CD14-positive monocyte (primary cell): Measurements from ENCODE around the gene ANP32B. TPM values are rescaled to one million over a fixed set of nuclear protein-coding genes. Genes with fewer than 3 reads are reported as not detected.

ENCODE experiments used
- DNase-seq, 3 donors: peaks; one replicate each; pipeline ENCODE4 v3.0.0-alpha.2; 2011 to 2022
- H2AFZ ChIP-seq: 2 replicates; pipeline ENCODE4 v1.6.0; 2012; ENCODE audit warnings: mild to moderate bottlenecking, low read depth, low read length, inconsistent platforms; ENCODE audit not compliant: insufficient read depth, poor library complexity, severe bottlenecking
- H3K27ac ChIP-seq, 2 donors: 1 replicate in 1 of 2; 2 replicates in 1 of 2; pipeline ENCODE4 v1.5.1; 2012 to 2013; ENCODE audit warnings: low read length in 2 of 2, control low read depth in 1 of 2, inconsistent platforms in 1 of 2, low read depth in 1 of 2, mild to moderate bottlenecking in 1 of 2
- H3K27me3 ChIP-seq, 2 donors: one replicate each; pipeline versions ENCODE4 v1.6.0 to v1.6.1; 2011 to 2013; ENCODE audit warnings: low read length in 2 of 2; ENCODE audit not compliant: control insufficient read depth in 2 of 2, insufficient read depth in 2 of 2
- H3K36me3 ChIP-seq, 2 donors: replicated peaks in 1 of 2; 1 replicate in 1 of 2; 2 replicates in 1 of 2; pipeline versions ENCODE4 v1.5.1 to v1.6.1; 2012 to 2013; ENCODE audit warnings: low read length in 2 of 2, control low read depth in 1 of 2, inconsistent platforms in 1 of 2, mild to moderate bottlenecking in 1 of 2; ENCODE audit not compliant: insufficient read depth in 2 of 2, control insufficient read depth in 1 of 2
- H3K4me1 ChIP-seq, 2 donors: 1 replicate in 1 of 2; 2 replicates in 1 of 2; pipeline versions ENCODE4 v1.5.1 to v1.6.1; 2012 to 2013; ENCODE audit warnings: low read length in 2 of 2, control low read depth in 1 of 2, inconsistent platforms in 1 of 2, mild to moderate bottlenecking in 1 of 2, moderate library complexity in 1 of 2; ENCODE audit not compliant: insufficient read depth in 2 of 2, control insufficient read depth in 1 of 2
- H3K4me2 ChIP-seq: replicated peaks from 2 replicates; pipeline ENCODE3; 2012; ENCODE audit warnings: low read length, moderate library complexity, mild to moderate bottlenecking; ENCODE audit not compliant: poor library complexity, severe bottlenecking; ENCODE audit errors: extremely low read depth
- H3K4me3 ChIP-seq, 3 experiments: fragments of 200-600 bp in 1 of 3; sonication (generic) in 1 of 3; replicated peaks in 1 of 3; 1 replicate in 2 of 3; 2 replicates in 1 of 3; pipeline ENCODE4 v1.5.1; 2011 to 2013; ENCODE audit warnings: low read length in 3 of 3, mild to moderate bottlenecking in 3 of 3, control low read depth in 2 of 3, low read depth in 2 of 3, inconsistent platforms in 1 of 3, moderate library complexity in 1 of 3
- H3K79me2 ChIP-seq: 2 replicates; pipeline ENCODE4 v1.6.0; 2012; ENCODE audit warnings: mild to moderate bottlenecking, control low read depth, inconsistent platforms, low read length, moderate library complexity; ENCODE audit not compliant: insufficient read depth
- H3K9ac ChIP-seq: 2 replicates; pipeline ENCODE4 v1.6.0; 2017; ENCODE audit warnings: low read length, mild to moderate bottlenecking; ENCODE audit not compliant: insufficient read depth, poor library complexity, severe bottlenecking
- H3K9me3 ChIP-seq, 2 donors: replicated peaks in 1 of 2; 1 replicate in 1 of 2; 2 replicates in 1 of 2; pipeline versions ENCODE4 v1.5.1 to v1.6.1; 2012 to 2013; ENCODE audit warnings: low read length in 2 of 2, control low read depth in 1 of 2; ENCODE audit not compliant: control insufficient read depth in 1 of 2, insufficient read depth in 1 of 2
- H4K20me1 ChIP-seq: 2 replicates; pipeline ENCODE4 v1.6.0; 2012; ENCODE audit warnings: mild to moderate bottlenecking, low read length, control low read depth, moderate library complexity; ENCODE audit not compliant: insufficient read depth
- H3K27ac Mint-ChIP-seq, 7 donors: one replicate each; pipeline ENCODE4 v1.8.0; 2020; ENCODE audit warnings: mild to moderate bottlenecking in 7 of 7, mixed read lengths in 7 of 7, moderate library complexity in 6 of 7, inconsistent platforms in 2 of 7
- H3K27me3 Mint-ChIP-seq, 3 donors: one replicate each; pipeline ENCODE4 v1.8.0; 2021 to 2022; ENCODE audit warnings: low read depth in 3 of 3, mild to moderate bottlenecking in 3 of 3, mixed read lengths in 3 of 3, moderate library complexity in 3 of 3, inconsistent platforms in 1 of 3
- H3K36me3 Mint-ChIP-seq, 2 donors: one replicate each; pipeline ENCODE4 v1.8.0; 2020; ENCODE audit warnings: mixed read lengths in 2 of 2, inconsistent platforms in 1 of 2, mild to moderate bottlenecking in 1 of 2
- H3K4me1 Mint-ChIP-seq: one replicate; pipeline ENCODE4 v1.8.0; 2020; ENCODE audit warnings: mild to moderate bottlenecking, mixed read lengths
- H3K4me3 Mint-ChIP-seq, 2 donors: one replicate each; pipeline ENCODE4 v1.8.0; 2020; ENCODE audit warnings: mild to moderate bottlenecking in 2 of 2, mixed read lengths in 2 of 2, moderate library complexity in 1 of 2
- H3K9me3 Mint-ChIP-seq, 7 donors: one replicate each; pipeline ENCODE4 v1.8.0; 2020 to 2022; ENCODE audit warnings: mixed read lengths in 7 of 7, mild to moderate bottlenecking in 6 of 7, moderate library complexity in 6 of 7, inconsistent platforms in 2 of 7
- CTCF ChIP-seq: fragments of 200-600 bp; IDR thresholded peaks from one replicate; pipeline ENCODE4 v1.8.0; 2022; ENCODE audit warnings: antibody characterized with exemption, mild to moderate bottlenecking
- WGBS: methylation state at CpG from one replicate; pipeline ENCODE4 v1.1.5; 2013; ENCODE audit warnings: missing lambda C conversion rate; ENCODE audit not compliant: insufficient coverage; 5-methylcytosine and 5-hydroxymethylcytosine counted together
- intact Hi-C, 2 donors: fragments of 100-400 bp; cut with micrococcal nuclease; formaldehyde crosslinking; loops; one replicate each; pipeline versions ENCODE4 v1.15.0 to v1.15.1; 2023
- polyA plus RNA-seq, 3 donors: library from polyadenylated mRNA; depleted of rRNA in 1 of 3; unstranded in 2 of 3; stranded (reverse) in 1 of 3; fragments of 300-500 nt in 2 of 3; fragments of >200 nt in 1 of 3; fragmentation: Illumina TruSeq in 2 of 3; gene quantifications; 1 replicate in 2 of 3; 2 replicates in 1 of 3; pipeline ENCODE4 v1.2.3, GENCODE V29; 2012 to 2021

The ANP32B gene
- polyA plus RNA-seq, 3 donors = 29.7 to 40.7 (median 30.8) TPM

GRCh38 chr9:97938081-97938644 is 45.0 kb upstream of the ANP32B start, which contains the start of gene HEMGN:
TSS of gene HEMGN (minus strand) at chr9:97938172. CDS start at chr9:97938136, 36 bp downstream.
- peak within 1 kb of the TSS; percentile 3 for H2AFZ ChIP-seq
- Mint-ChIP-seq H3K36me3 (no peaks in the 10 kb centered on the region), H3K27ac (no peak within 1 kb of the TSS), H3K9me3 (no peaks in the 10 kb centered on the region), H3K27me3 (peaks cover 2 to 5% (median 3%) of the 10 kb centered on the region in 3 donors), H3K4me1 (peaks cover 9% of the 10 kb centered on the region), H3K4me3 (no peak within 1 kb of the TSS)
- peaks cover 0 to 4% of the 10 kb centered on the region in 2 donors for H3K4me1 ChIP-seq
- H3K4me3 ChIP-seq = no peak within 1 kb of the TSS
- no peak for DNase-seq
- no peak within 1 kb of the TSS for H3K4me2 ChIP-seq
- H4K20me1 ChIP-seq = no peaks in the 10 kb centered on the region
- intact Hi-C loops = loop anchor here in 1 of 2 donors (10.0 kb wide), 1 partner anchor 233 kb away; no protein-coding TSS in a partner anchor
- no peaks in the 10 kb centered on the region for H3K9me3 ChIP-seq
- H3K79me2 ChIP-seq = no peaks in the 10 kb centered on the region
- H3K36me3 ChIP-seq = no peaks in the 10 kb centered on the region
- WGBS = no CpG with 5 or more reads among the region's 3 CpGs
- H3K9ac ChIP-seq = no peak within 1 kb of the TSS
- TF ChIP-seq CTCF = no peak
- no peaks in the 10 kb centered on the region for H3K27me3 ChIP-seq
- no peak within 1 kb of the TSS for H3K27ac ChIP-seq

GRCh38 chr9:97940233-97940632 is 42.9 kb upstream of the ANP32B start:
- peaks cover 0 to 3% (median 3%) of the 10 kb centered on the region in 3 donors for H3K27me3 Mint-ChIP-seq
- TF ChIP-seq CTCF = no peak
- H3K4me3 Mint-ChIP-seq = no peak overlapping the region
- H3K36me3 Mint-ChIP-seq = no peaks in the 10 kb centered on the region
- H3K79me2 ChIP-seq = no peaks in the 10 kb centered on the region
- H3K27me3 ChIP-seq = no peaks in the 10 kb centered on the region
- H3K36me3 ChIP-seq = no peaks in the 10 kb centered on the region
- no peak overlapping the region for H3K27ac ChIP-seq
- no peaks in the 10 kb centered on the region for H3K9me3 Mint-ChIP-seq
- intact Hi-C loops = no loop called here
- no peak overlapping the region for H2AFZ ChIP-seq
- no peaks in the 10 kb centered on the region for H4K20me1 ChIP-seq
- H3K9ac ChIP-seq = no peak overlapping the region
- H3K4me2 ChIP-seq = no peak overlapping the region
- H3K4me1 ChIP-seq = no peaks in the 10 kb centered on the region
- no peaks in the 10 kb centered on the region for H3K9me3 ChIP-seq
- H3K27ac Mint-ChIP-seq = peak overlapping the region in 1 of 7 donors; percentile 7
- H3K4me1 Mint-ChIP-seq = peaks cover 5% of the 10 kb centered on the region
- DNase-seq = no peak
- no peak overlapping the region for H3K4me3 ChIP-seq
